Measurements from ENCODE around the gene RAB6A.
"Not testable (repeated sequence)": the region's sequence is repeated elsewhere in the genome, so short reads cannot be mapped to it uniquely, and the experiment has no call there.

DNA sequence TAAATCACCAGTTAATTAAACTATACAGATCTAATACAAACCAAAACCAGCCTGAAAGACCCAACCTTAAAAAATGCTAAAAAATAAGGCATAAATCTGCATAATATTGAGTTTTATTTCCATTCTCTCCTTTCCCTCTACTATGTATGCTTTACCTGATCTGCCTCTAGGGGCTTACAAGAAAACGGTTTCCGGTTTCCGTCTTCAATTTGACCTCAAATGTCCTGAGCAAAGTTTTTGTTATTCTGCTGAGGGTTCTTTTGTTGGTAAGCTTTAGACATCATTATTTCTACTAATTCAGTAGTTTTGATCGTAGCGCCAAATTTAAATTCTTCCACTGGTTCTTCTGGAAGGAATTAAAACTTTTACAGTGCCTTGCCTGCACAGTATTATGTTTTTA lies 84.3 kb downstream of the RAB6A start:
- peak; percentile 21; the same call in 1 of the 2 replicates for TF ChIP-seq CTCF (conservative IDR thresholded peaks at IDR 0.05; ENCODE audit: low read depth, low read length)
- TF ChIP-seq EZH2 (IDR thresholded peaks at IDR 0.05; ENCODE audit: borderline replicate concordance, low read depth, low read length, poor library complexity, severe bottlenecking), result not testable (repeated sequence)

All from A673 (cell line).